ENCODE results near the gene PAK1IP1.
"Not testable (repeated sequence)": the region's sequence is repeated elsewhere in the genome, so short reads cannot be mapped to it uniquely, and the experiment has no call there.

PAK1IP1 gene

GRCh38 chr6:10695086-10695657 lies 400 bp downstream of the PAK1IP1 start:
- DNase-seq = peak in 1 of 2 experiments; percentile 28

GRCh38 chr6:10696655-10697054 lies 1.9 kb downstream of the PAK1IP1 start:
- no peak for DNase-seq

- DNase-seq = no peak
Measured at GRCh38 chr6:10713962-10714361, 19.2 kb downstream of the PAK1IP1 start.

GRCh38 chr6:10719296-10719963 lies 24.7 kb downstream of the PAK1IP1 start:
- peak in 1 of 2 experiments; percentile 31 for DNase-seq

GRCh38 chr6:10719964-10720264 lies 25.1 kb downstream of the PAK1IP1 start:
- peak in 1 of 2 experiments; percentile 36 for DNase-seq

- peak in 1 of 2 experiments; percentile 46 for DNase-seq
Measured at GRCh38 chr6:10720265-10720959, 25.6 kb downstream of the PAK1IP1 start.

- peak in 1 of 2 experiments; percentile 19 for DNase-seq
Measured at GRCh38 chr6:10720960-10721849, 26.4 kb downstream of the PAK1IP1 start.

GRCh38 chr6:10721850-10722569 lies 27.2 kb downstream of the PAK1IP1 start:
- DNase-seq = no peak

GRCh38 chr6:10722570-10722819 lies 27.7 kb downstream of the PAK1IP1 start:
- DNase-seq = no peak

- DNase-seq = peak; percentile 90 to 94
Measured at GRCh38 chr6:10722820-10723566, 28.2 kb downstream of the PAK1IP1 start, which contains the start of gene TMEM14C. Gene TMEM14C (plus strand): TSS chr6:10723070. CDS start chr6:10724614, 1,544 bp downstream.

- no peak for DNase-seq
Measured at GRCh38 chr6:10723567-10723881, 28.8 kb downstream of the PAK1IP1 start.

- no peak for DNase-seq
Measured at GRCh38 chr6:10725044-10725443, 30.3 kb downstream of the PAK1IP1 start.

GRCh38 chr6:10725716-10726115 lies 30.9 kb downstream of the PAK1IP1 start:
- no peak for DNase-seq

- DNase-seq = no peak
Measured at GRCh38 chr6:10730254-10730653, 35.5 kb downstream of the PAK1IP1 start.

GRCh38 chr6:10733151-10733715 lies 38.5 kb downstream of the PAK1IP1 start:
- no peak for DNase-seq

GRCh38 chr6:10733863-10734262 lies 39.1 kb downstream of the PAK1IP1 start:
- DNase-seq = no peak

- peak; percentile 13 to 30 for DNase-seq
Measured at GRCh38 chr6:10736731-10737130, 42.0 kb downstream of the PAK1IP1 start.

- no peak for DNase-seq
Measured at GRCh38 chr6:10740061-10740460, 45.3 kb downstream of the PAK1IP1 start.

- DNase-seq = not testable (repeated sequence)
Measured at GRCh38 chr6:10741643-10742042, 46.9 kb downstream of the PAK1IP1 start.

- no peak for DNase-seq
Measured at GRCh38 chr6:10742251-10742650, 47.5 kb downstream of the PAK1IP1 start.

- DNase-seq = no peak
Measured at GRCh38 chr6:10743515-10743914, 48.7 kb downstream of the PAK1IP1 start.

GRCh38 chr6:10745116-10745515 lies 50.3 kb downstream of the PAK1IP1 start:
- DNase-seq = no peak
